ENCODE data around the gene SNAPC4.

The SNAPC4 gene

GRCh38 chr9:136392538-136393449, 7.2 kb downstream of the SNAPC4 start:
- no peak for DNase-seq (ENCODE audit: low read depth in 2 of 2)

DNA sequence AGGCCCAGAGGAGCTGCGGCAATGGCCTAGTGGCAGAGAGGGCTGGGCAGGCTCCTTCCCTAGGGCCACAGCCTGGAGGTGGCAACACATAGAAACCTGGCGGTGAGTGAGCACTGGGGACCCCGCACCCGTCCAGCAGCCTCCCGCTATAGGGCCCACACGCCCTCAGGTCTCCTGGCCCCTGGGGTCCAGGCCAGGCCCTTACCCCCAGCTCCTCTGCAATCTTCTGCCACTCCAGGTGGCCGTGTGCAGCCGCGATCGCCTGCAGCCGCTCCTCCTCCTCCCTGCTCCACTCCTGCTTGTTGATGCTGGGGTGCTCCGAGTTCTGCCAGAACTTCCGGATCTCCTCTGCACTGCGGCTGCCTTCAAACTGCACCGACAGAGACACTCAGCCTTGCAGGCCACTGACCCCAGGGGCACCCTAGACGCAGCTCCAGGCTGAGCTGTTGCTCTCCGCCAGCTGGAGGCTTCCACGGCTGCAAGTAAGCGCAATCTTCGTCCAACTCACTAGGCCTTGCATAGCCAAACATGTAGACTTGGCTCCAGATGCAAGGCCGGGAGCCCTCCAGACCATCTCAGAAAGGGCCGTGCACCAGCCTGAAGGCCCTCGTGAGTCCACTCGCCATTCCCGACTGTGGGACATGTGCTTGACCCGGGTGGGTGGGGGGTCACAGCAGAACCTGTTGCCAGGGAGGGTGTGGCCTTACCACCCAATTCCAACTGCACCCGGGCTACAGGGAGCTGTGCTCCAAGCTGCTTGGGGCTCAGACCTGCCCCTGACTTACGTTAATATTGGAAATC, 8.0 kb downstream of the SNAPC4 start:
- no peak for DNase-seq (ENCODE audit: low read depth in 2 of 2)

DNA sequence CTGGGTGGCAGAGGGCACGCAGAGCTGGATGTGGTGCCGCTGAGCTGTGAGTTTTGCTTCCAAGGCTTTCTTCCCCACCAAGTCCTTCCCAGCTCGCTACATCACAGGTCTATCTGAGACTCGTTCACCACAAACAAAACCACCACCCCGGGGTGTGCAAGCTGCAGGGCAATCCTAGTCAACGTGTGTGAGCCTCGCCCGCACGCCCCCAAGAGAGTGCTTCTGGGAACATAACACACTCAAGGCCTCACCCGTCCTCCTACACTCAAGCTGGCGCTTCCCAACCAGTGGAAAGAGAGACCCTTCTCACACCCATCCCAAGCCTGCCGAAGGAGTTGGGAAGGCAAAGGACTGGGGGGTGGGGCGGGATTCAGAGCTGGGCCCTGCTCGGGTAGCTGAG, 10.6 kb downstream of the SNAPC4 start:
- no peak for DNase-seq (ENCODE audit: low read depth in 2 of 2)

GRCh38 chr9:136387217-136387616, 12.8 kb downstream of the SNAPC4 start:
- DNase-seq (ENCODE audit: low read depth in 2 of 2), result no peak

DNA sequence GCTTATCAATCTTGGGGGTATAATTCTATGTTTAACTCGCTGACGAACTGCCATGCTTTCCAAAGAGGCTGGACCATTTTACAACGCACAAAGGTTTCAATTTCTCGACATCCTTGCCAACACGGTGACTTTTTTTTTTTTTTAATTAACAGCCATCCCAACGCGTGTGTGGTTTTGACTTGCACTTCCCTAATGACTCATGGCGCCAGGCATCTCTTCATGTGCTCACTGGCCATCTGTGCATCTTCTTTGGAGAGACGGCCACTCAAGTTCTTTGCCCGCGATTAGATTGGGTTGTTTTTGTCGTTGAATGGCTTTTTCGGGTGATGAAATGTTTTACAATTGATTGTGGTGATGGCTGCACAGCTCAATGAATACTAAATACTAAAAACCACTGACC, 14.0 kb downstream of the SNAPC4 start:
- DNase-seq (ENCODE audit: low read depth in 2 of 2), result no peak

- no peak for DNase-seq (ENCODE audit: low read depth in 2 of 2)
These were observed 15.0 kb downstream of the SNAPC4 start for GRCh38 chr9:136385015-136385414.

DNA sequence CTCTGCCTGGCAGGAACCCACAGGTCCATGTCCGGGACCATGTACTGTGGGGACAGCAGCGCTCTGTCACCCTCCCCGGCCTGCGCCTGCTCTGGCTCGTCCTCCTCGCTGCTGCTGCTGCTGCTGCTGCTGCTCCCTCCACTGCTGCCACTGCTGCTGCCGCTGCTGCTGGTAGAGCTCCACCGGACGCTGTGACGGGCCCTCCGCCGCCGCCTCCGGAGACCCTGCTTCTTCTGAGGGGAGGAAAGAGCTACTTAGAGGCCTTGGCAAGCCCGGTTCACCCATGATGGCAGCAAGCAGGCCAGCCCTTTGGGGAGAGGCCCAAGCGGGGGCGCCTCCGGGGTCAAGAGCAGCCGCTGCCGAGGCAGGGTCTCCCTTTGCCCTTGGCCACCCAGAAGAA, 16.5 kb downstream of the SNAPC4 start:
- no peak for DNase-seq (ENCODE audit: low read depth in 2 of 2)

DNA sequence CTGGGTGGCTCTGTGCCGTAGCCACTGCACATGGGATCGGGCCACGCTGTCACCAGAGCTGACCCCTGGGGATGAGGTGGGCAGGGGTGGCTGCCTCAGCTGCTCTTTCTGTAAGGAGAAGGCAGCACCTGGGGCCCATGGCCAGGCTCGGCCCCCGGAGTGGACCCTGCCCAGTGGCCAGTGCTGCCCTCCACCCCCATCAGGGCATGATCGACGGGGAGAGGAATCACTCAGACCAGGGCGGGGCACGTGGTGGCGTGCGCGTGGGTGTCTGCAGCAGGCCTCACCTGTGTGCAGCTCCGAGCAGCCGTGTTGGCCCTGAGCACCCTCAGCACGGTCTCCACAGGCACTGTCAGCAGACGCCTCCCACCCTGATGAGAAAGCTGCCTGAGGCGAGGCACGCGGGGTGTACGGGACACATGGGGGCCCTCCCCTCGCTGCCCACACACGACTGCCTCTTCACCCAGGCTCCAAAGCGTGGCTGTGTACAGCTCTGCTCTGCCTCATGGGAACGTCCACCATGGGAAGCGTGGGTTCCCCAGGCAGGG, 17.9 kb downstream of the SNAPC4 start:
- no peak for DNase-seq (ENCODE audit: low read depth in 2 of 2)

GRCh38 chr9:136381311-136381710, 18.7 kb downstream of the SNAPC4 start:
- DNase-seq (ENCODE audit: low read depth in 2 of 2), result no peak

DNA sequence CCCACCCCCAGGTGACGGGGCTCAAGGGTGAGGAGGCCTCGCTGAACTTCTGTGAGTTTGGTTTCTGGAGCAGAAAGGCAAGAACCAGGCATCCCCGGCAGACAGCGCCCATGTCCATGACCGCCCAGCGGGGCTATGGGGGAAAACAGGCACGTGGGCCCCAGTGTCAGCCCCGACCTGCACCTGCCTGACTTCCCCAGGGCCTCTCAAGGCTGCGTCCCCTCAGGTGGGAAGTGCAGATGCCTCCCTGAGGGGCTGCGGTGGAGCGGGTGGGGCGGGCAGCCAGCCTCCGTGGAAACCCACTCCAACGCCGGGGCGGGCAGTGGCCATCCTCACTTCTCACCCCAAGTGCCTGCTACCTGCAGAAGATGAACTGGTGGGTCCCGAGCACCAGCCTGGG, 19.6 kb downstream of the SNAPC4 start:
- no peak for DNase-seq (ENCODE audit: low read depth in 2 of 2)

DNA sequence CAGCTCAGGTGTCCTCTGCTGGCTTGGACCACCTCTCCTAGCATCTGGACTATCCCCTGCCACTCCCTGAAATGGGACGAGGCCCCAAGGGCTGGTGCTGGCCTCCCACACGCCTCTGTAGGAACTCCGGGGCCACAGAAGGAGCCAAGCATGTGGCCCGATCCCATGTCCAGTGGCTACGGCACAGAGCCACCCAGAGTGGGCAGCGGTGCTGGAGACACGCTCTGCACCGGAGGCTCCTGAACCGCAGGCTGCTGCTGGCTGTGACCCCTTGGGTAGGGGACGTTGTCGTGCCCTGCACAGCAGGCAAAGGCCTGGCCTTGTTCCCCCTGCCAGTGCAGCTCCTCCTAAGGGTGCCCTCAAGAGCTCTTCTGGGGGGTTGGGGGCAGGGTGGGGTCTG, 20.1 kb downstream of the SNAPC4 start:
- no peak for DNase-seq (ENCODE audit: low read depth in 2 of 2)

DNA sequence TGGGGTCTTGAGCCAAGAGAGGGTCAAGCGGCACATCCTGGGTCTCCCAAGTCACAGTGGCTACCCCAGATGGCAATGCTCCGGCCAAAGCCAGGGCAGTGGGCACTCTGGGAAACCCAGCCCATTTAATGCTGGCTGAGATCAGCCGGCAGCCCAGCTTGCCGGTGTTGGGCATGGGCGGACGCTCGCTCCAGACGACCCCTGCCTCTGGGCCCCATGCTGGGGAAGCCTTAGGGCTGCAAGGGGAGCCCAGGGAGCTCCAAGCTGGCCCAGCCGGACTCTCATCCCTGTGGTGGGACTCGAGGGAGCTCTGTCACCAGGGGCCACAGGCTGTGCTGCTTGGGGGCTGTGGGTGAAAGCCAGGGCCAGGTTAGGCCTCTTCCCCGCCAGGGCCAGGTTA, 20.6 kb downstream of the SNAPC4 start:
- DNase-seq (ENCODE audit: low read depth in 2 of 2), result no peak

- no peak for DNase-seq (ENCODE audit: low read depth in 2 of 2)
These were observed 21.0 kb downstream of the SNAPC4 start for GRCh38 chr9:136379003-136379287.

- no peak for DNase-seq (ENCODE audit: low read depth in 2 of 2)
These were observed 21.6 kb downstream of the SNAPC4 start for GRCh38 chr9:136378170-136379002.

GRCh38 chr9:136377341-136378169, 22.4 kb downstream of the SNAPC4 start:
- no peak for DNase-seq (ENCODE audit: low read depth in 2 of 2)

GRCh38 chr9:136376457-136376856, 23.5 kb downstream of the SNAPC4 start:
- no peak for DNase-seq (ENCODE audit: low read depth in 2 of 2)

GRCh38 chr9:136375096-136375495, 24.9 kb downstream of the SNAPC4 start:
- DNase-seq (ENCODE audit: low read depth in 2 of 2), result no peak

DNA sequence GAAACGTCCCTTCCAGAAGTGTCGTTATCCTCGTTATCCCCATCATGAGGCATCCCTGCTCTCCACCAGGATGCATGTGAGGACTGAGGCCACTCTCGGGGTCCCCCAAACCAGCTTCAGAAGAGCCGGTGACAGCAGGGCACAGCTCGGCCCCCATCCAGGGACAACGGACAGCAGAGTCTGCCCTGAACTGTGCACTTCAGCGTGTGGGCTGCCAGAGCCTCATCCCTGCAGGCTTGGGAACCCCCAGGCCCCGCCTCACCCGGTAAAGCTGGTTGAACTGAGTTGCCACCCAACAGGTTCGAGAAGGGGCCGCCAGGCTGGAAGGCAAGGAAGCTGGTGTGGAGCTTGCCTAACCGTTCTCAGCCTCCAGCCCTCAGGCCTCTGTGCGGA, 25.8 kb downstream of the SNAPC4 start:
- DNase-seq (ENCODE audit: low read depth in 2 of 2), result no peak

DNA sequence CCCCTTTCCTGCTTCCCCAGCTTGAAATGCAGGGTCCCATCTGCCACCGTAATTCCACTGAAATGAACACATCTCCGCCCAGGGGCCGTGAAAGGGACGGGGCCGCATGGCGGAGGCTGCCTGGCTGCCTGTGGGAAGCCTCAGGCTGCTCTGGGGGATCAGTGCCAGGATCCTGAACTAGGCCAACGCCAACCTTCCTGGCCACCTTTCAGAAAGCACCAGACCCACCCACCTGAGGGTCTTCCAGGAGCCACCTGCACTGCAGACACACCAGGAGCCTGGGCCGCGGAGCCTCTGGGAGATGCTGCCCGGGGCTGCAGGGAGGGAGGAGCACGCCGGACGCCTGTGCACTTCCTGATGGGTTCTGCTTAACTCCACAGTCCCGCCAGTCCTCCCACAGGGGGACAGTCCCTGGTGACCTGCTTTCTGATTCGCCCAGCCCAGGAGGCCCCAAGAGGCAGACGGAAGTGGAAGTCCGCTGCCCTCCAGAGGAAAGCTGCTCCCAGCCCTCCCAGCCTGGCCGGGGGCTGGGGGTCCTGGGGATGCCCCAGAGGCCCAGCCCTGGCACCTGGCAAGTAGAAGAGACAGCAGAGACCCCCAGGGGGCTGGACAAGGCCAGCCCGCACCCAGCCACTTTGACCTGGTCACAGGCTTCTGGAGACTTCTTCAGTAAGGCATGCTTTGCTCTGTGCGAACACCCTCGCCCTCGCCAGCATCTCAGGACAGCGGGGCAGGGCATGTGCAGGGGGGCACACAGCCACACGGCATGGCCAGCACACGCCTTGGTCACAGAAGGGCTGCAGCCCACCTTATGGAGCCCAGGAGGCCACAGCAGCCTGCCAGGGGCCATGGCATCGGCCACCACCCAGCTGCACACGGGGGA, 26.4 kb downstream of the SNAPC4 start, which contains the start of gene CARD9:
TSS of gene CARD9 (minus strand) at position 370 of the 883 bp plus-strand sequence. CDS start 1,591 bp downstream, outside the sequence.
- no peak for DNase-seq (ENCODE audit: low read depth in 2 of 2)
